HEK293 (cell line): ENCODE results near the gene DLG2.

ENCODE experiments used
- CTCF ChIP-seq: fragments of 450-650 bp; formaldehyde crosslinking; IDR thresholded peaks from 2 replicates; pipeline ENCODE4 v1.5.1; 2016; ENCODE audit warnings: missing biosample characterization, missing genetic modification characterization
- HIC1 ChIP-seq: fragments of 450-650 bp; formaldehyde crosslinking; IDR thresholded peaks from 2 replicates; pipeline ENCODE4 v1.5.1; 2016; ENCODE audit warnings: missing biosample characterization, missing genetic modification characterization
- REST ChIP-seq: fragments of 450-650 bp; formaldehyde crosslinking; IDR thresholded peaks from 2 replicates; pipeline ENCODE4 v1.5.1; 2016; ENCODE audit warnings: missing biosample characterization, missing genetic modification characterization
- TSHZ1 ChIP-seq: fragments of 450-650 bp; formaldehyde crosslinking; IDR thresholded peaks from 2 replicates; pipeline ENCODE4 v1.5.1; 2016; ENCODE audit warnings: missing biosample characterization, missing genetic modification characterization, borderline replicate concordance
- ZNF138 ChIP-seq: fragments of 450-650 bp; formaldehyde crosslinking; IDR thresholded peaks from 2 replicates; pipeline ENCODE4 v1.5.1; 2016; ENCODE audit warnings: missing biosample characterization, missing genetic modification characterization, borderline replicate concordance
- ZNF174 ChIP-seq: fragments of 450-650 bp; formaldehyde crosslinking; IDR thresholded peaks from 2 replicates; pipeline ENCODE4 v1.5.0; 2017; ENCODE audit warnings: missing biosample characterization, mild to moderate bottlenecking, missing genetic modification characterization
- ZNF274 ChIP-seq, 2 experiments: fragments of 200-500 bp in 1 of 2; fragments of 450-650 bp in 1 of 2; sonication (Bioruptor generic) in 1 of 2; formaldehyde crosslinking in 1 of 2; IDR thresholded peaks; 2 replicates each; pipeline versions ENCODE4 v1.5.1 to v1.6.1; 2014 to 2016; ENCODE audit warnings: borderline replicate concordance in 1 of 2, inconsistent platforms in 1 of 2, low read length in 1 of 2, missing biosample characterization in 1 of 2, missing genetic modification characterization in 1 of 2
- ZNF366 ChIP-seq: fragments of 450-650 bp; formaldehyde crosslinking; conservative IDR thresholded peaks from 2 replicates; pipeline ENCODE4 v1.5.1; 2016; ENCODE audit warnings: missing biosample characterization, missing genetic modification characterization
- ZNF660 ChIP-seq: fragments of 450-650 bp; IDR thresholded peaks from 2 replicates; pipeline ENCODE4 v1.5.1; 2018; ENCODE audit warnings: missing biosample characterization, mild to moderate bottlenecking, missing genetic modification characterization
- ZNF692 ChIP-seq: fragments of 450-650 bp; formaldehyde crosslinking; IDR thresholded peaks from 2 replicates; pipeline ENCODE4 v1.5.1; 2016; ENCODE audit warnings: missing biosample characterization, missing genetic modification characterization
- ZSCAN18 ChIP-seq: fragments of 450-650 bp; formaldehyde crosslinking; IDR thresholded peaks from 2 replicates; pipeline ENCODE4 v1.5.1; 2016; ENCODE audit warnings: missing biosample characterization, missing genetic modification characterization

GRCh38 chr11:84681456-84681855 is 945.7 kb downstream of the DLG2 start:
- TF ChIP-seq ZNF660 (tag by site-specific recombination) = no peak
- no peak for TF ChIP-seq CTCF
- no peak for TF ChIP-seq ZNF274 (IDR thresholded peaks at IDR 0.05; ENCODE audit: low read length)
- no peak for TF ChIP-seq ZNF274 (tag by site-specific recombination; IDR thresholded peaks at IDR 0.05; ENCODE audit: borderline replicate concordance)
- TF ChIP-seq HIC1 (tag by site-specific recombination) = no peak
- no peak for TF ChIP-seq REST
- no peak for TF ChIP-seq ZNF692 (tag by site-specific recombination)
- no peak for TF ChIP-seq ZSCAN18 (tag by site-specific recombination)
- no peak for TF ChIP-seq ZNF366 (tag by site-specific recombination)
- no peak for TF ChIP-seq ZNF138 (tag by site-specific recombination)
- no peak for TF ChIP-seq TSHZ1 (tag by site-specific recombination)
- TF ChIP-seq ZNF174 (tag by site-specific recombination) = no peak
